Peyer's patch (tissue), 4 donors: Measurements from ENCODE around the gene MIPOL1.

ENCODE experiments used
- CTCF ChIP-seq, 6 experiments: fragments of 450-650 bp in 4 of 6; fragments of 200-600 bp in 2 of 6; sonication (generic) in 1 of 6; IDR thresholded peaks; one replicate each; pipeline ENCODE4 v1.5.1; 2017 to 2019; ENCODE audit warnings: antibody characterized with exemption in 6 of 6, mild to moderate bottlenecking in 3 of 6, moderate library complexity in 1 of 6
- POLR2A ChIP-seq, 2 donors: fragments of 450-650 bp; IDR thresholded peaks; one replicate each; pipeline ENCODE4 v1.5.1; 2017; ENCODE audit warnings: antibody characterized with exemption in 2 of 2, mild to moderate bottlenecking in 2 of 2, moderate library complexity in 2 of 2

- TF ChIP-seq CTCF (IDR thresholded peaks at IDR 0.05) (no peak), POLR2A (IDR thresholded peaks at IDR 0.05) (no peak)
These were observed 50.2 kb downstream of the MIPOL1 start for GRCh38 chr14:37247791-37248461.
